Panc1 (cell line): ENCODE data around the gene RGS9. TPM values are rescaled to one million over a fixed set of nuclear protein-coding genes. Genes with fewer than 3 reads are reported as not detected.

Experiments
- ATAC-seq: fragments of 200-7000 bp; cut with Tn5 transposase; 2 replicates; pipeline ENCODE4 v1.9.1; 2020; ENCODE audit warnings: mild to moderate bottlenecking, moderate library complexity
- BruUV-seq: library from RNA; stranded (reverse); fragments of 400-500 nt; replicated peaks from 2 replicates; lab custom pipeline; 2021; lab: Mats Ljungman, UMichigan
- CTCF ChIA-PET: fragments of 300-600 bp; sonication (Branson Sonifier 250); formaldehyde crosslinking; loops from one replicate; lab custom pipeline; 2022; ENCODE audit warnings: antibody characterized with exemption; lab: Charles Lee
- POLR2A ChIA-PET: fragments of 300-600 bp; sonication (Branson Sonifier 250); formaldehyde crosslinking; loops from one replicate; lab custom pipeline; 2022; ENCODE audit warnings: antibody characterized with exemption; lab: Charles Lee
- DNase-seq: peaks from one replicate; pipeline ENCODE4 v3.0.0-alpha.2; 2010; ENCODE audit warnings: low read depth, low spot score
- H3K27ac ChIP-seq: 2 replicates; pipeline ENCODE4 v1.5.1; 2011; ENCODE audit warnings: mild to moderate bottlenecking, low read length, inconsistent platforms
- H3K27me3 ChIP-seq: fragments of 200-500 bp; sonication (Bioruptor generic); 2 replicates; pipeline ENCODE4 v1.6.0; 2014; ENCODE audit warnings: low read length, inconsistent platforms; ENCODE audit not compliant: control insufficient read depth, insufficient read depth
- H3K36me3 ChIP-seq: fragments of 200-500 bp; sonication (Bioruptor generic); 2 replicates; pipeline ENCODE4 v1.5.1; 2014; ENCODE audit warnings: inconsistent platforms, mild to moderate bottlenecking, low read length, moderate library complexity; ENCODE audit not compliant: control insufficient read depth, insufficient read depth
- H3K4me1 ChIP-seq: 2 replicates; pipeline ENCODE4 v1.5.1; 2011; ENCODE audit warnings: inconsistent platforms, mild to moderate bottlenecking, low read length, moderate library complexity; ENCODE audit not compliant: control insufficient read depth, insufficient read depth
- H3K4me3 ChIP-seq, 2 experiments: 2 replicates each; pipeline ENCODE4 v1.5.1; 2011 to 2012; ENCODE audit warnings: low read depth in 2 of 2, low read length in 2 of 2, mild to moderate bottlenecking in 2 of 2, inconsistent platforms in 1 of 2, moderate library complexity in 1 of 2
- H3K9me3 ChIP-seq: fragments of 200-500 bp; sonication (Bioruptor generic); 2 replicates; pipeline ENCODE4 v1.5.1; 2014; ENCODE audit warnings: low read depth, mild to moderate bottlenecking, inconsistent platforms, low read length, moderate library complexity; ENCODE audit not compliant: control insufficient read depth, insufficient read depth
- CTCF ChIP-seq: fragments of 450-650 bp; IDR thresholded peaks from 2 replicates; pipeline ENCODE4 v1.5.1; 2017; ENCODE audit warnings: mild to moderate bottlenecking
- POLR2AphosphoS5 ChIP-seq: IDR thresholded peaks from 2 replicates; pipeline ENCODE4 v1.6.1; 2012; ENCODE audit warnings: mild to moderate bottlenecking, low read depth, low read length, moderate library complexity
- REST ChIP-seq, 2 experiments: IDR thresholded peaks; 2 replicates each; pipeline ENCODE4 v1.6.1; 2011 to 2012; ENCODE audit warnings: low read depth in 2 of 2, control low read depth in 1 of 2, low read length in 1 of 2, mild to moderate bottlenecking in 1 of 2, moderate library complexity in 1 of 2; ENCODE audit not compliant: insufficient read depth in 1 of 2
- SIN3A ChIP-seq: IDR thresholded peaks from 2 replicates; pipeline ENCODE4 v1.6.1; 2012; ENCODE audit warnings: low read depth, mild to moderate bottlenecking, low read length, moderate library complexity, borderline replicate concordance; ENCODE audit not compliant: insufficient read depth
- TCF7L2 ChIP-seq: IDR thresholded peaks from 2 replicates; pipeline ENCODE4 v1.6.1; 2011; ENCODE audit warnings: mild to moderate bottlenecking, low read depth, low read length, inconsistent platforms
- in situ Hi-C: cut with HindIII; loops from 2 replicates; pipeline ENCODE4 v1.10.0; 2016; ENCODE audit warnings: low sequenced_read_pairs, low pct_unique_long_range_greater_than_20kb
- intact Hi-C: fragments of 100-400 bp; cut with micrococcal nuclease; formaldehyde crosslinking; loops from one replicate; pipeline ENCODE4 v1.10.0; 2022; ENCODE audit not compliant: unreplicated experiment
- total RNA-seq: library from RNA; stranded (reverse); gene quantifications from one replicate; pipeline ENCODE4 v1.2.1, GENCODE V29; 2021; ENCODE audit not compliant: unreplicated experiment

Gene RGS9
- total RNA-seq, 1 experiment from 2014 or later = 3.3 TPM

- Histone ChIP-seq H3K27ac (no peak overlapping the region), H3K9me3 (no peaks in the 10 kb centered on the region), H3K4me1 (no peaks in the 10 kb centered on the region), H3K36me3 (no peaks in the 10 kb centered on the region), H3K4me3 (no peak overlapping the region), H3K27me3 (peaks cover 11% of the 10 kb centered on the region)
- intact Hi-C loops (no loop called here), in situ Hi-C loops (no loop called here)
- TF ChIP-seq SIN3A (no peak), REST (IDR thresholded peaks at IDR 0.05; ENCODE audit: insufficient read depth in 1 of 2, low read depth in 2 of 2, low read length in 1 of 2) (no peak), POLR2AphosphoS5 (no peak), CTCF (no peak), TCF7L2 (no peak)
- POLR2A ChIA-PET = no interaction called here
- CTCF ChIA-PET = no interaction called here
- ATAC-seq (no peak), DNase-seq (no peak)
- no TSS peak for BruUV-seq
Observed at GRCh38 chr17:65218261-65218660, 81.1 kb downstream of the RGS9 start.

- Histone ChIP-seq H3K4me3 (no peak overlapping the region), H3K27ac (no peak overlapping the region), H3K4me1 (no peaks in the 10 kb centered on the region), H3K9me3 (no peaks in the 10 kb centered on the region), H3K27me3 (peaks cover 11% of the 10 kb centered on the region), H3K36me3 (no peaks in the 10 kb centered on the region)
- ChIA-PET POLR2A (no interaction called here), CTCF (no interaction called here)
- DNase-seq = no peak
- in situ Hi-C loops (no loop called here), intact Hi-C loops (no loop called here)
- no TSS peak for BruUV-seq
- no peak for ATAC-seq
- no peak for TF ChIP-seq CTCF
- TF ChIP-seq REST (IDR thresholded peaks at IDR 0.05; ENCODE audit: insufficient read depth in 1 of 2, low read depth in 2 of 2, low read length in 1 of 2) = no peak
- TF ChIP-seq POLR2AphosphoS5 = no peak
- no peak for TF ChIP-seq TCF7L2
- TF ChIP-seq SIN3A = no peak
Observed at GRCh38 chr17:65219124-65219523, 82.0 kb downstream of the RGS9 start.
